B cell (primary cell): ENCODE measurements around the gene JADE2.

Experiments
- EZH2 ChIP-seq: IDR thresholded peaks from 2 replicates; pipeline ENCODE4 v1.6.1; 2012; ENCODE audit warnings: borderline replicate concordance, low read depth, mild to moderate bottlenecking, moderate library complexity, low read length; ENCODE audit not compliant: insufficient read depth, poor library complexity, severe bottlenecking
- TF ChIP-seq, protein P1 (sequence below): fragments of 200-600 bp; IDR thresholded peaks from one replicate; pipeline ENCODE4 v1.8.0; 2022; ENCODE audit warnings: antibody characterized with exemption, mild to moderate bottlenecking

DNA sequence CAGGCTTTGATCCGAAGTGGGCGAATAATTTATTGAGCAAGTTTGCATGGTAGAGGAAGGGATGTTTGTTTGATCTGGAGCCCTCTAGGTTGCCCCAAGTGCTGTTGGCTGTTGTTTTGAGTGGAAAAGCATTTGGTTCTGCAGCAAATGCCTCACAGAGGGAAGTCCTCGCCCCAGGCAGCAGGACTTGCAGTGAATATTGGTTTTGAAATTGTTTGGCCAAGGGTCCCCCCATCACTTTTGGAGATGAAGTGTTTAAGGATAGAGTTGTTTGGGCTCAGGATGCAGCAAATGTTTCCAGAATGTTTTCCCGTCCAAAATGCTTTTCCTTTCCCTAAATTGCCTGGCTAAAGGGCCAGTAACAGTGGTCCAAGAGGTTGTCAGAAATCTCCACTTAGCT is 3.1 kb downstream of the JADE2 start:
- TF ChIP-seq, protein P1, sequence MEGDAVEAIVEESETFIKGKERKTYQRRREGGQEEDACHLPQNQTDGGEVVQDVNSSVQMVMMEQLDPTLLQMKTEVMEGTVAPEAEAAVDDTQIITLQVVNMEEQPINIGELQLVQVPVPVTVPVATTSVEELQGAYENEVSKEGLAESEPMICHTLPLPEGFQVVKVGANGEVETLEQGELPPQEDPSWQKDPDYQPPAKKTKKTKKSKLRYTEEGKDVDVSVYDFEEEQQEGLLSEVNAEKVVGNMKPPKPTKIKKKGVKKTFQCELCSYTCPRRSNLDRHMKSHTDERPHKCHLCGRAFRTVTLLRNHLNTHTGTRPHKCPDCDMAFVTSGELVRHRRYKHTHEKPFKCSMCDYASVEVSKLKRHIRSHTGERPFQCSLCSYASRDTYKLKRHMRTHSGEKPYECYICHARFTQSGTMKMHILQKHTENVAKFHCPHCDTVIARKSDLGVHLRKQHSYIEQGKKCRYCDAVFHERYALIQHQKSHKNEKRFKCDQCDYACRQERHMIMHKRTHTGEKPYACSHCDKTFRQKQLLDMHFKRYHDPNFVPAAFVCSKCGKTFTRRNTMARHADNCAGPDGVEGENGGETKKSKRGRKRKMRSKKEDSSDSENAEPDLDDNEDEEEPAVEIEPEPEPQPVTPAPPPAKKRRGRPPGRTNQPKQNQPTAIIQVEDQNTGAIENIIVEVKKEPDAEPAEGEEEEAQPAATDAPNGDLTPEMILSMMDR: no peak
- TF ChIP-seq EZH2: no peak
